GM18867 (cell line): ENCODE results near the gene IER2.

Source experiments
- ATAC-seq: cut with Tn5 transposase; IDR thresholded peaks from one replicate; pipeline ENCODE4 v1.9.1; 2021; ENCODE audit warnings: mild to moderate bottlenecking, moderate library complexity; ENCODE audit not compliant: unreplicated experiment

The IER2 gene, protein sequence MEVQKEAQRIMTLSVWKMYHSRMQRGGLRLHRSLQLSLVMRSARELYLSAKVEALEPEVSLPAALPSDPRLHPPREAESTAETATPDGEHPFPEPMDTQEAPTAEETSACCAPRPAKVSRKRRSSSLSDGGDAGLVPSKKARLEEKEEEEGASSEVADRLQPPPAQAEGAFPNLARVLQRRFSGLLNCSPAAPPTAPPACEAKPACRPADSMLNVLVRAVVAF

GRCh38 chr19:13150187-13150930, at the start of gene IER2, which contains the start of gene STX10:
IER2 (plus strand) TSS chr19:13150411; CDS start chr19:13153187, 2,776 bp downstream.
STX10 (minus strand) TSS chr19:13150375; CDS start chr19:13150173, 202 bp downstream.
- peak; percentile 49 for ATAC-seq

GRCh38 chr19:13100841-13101589, 49.2 kb upstream of the IER2 start:
- ATAC-seq, result no peak

DNA sequence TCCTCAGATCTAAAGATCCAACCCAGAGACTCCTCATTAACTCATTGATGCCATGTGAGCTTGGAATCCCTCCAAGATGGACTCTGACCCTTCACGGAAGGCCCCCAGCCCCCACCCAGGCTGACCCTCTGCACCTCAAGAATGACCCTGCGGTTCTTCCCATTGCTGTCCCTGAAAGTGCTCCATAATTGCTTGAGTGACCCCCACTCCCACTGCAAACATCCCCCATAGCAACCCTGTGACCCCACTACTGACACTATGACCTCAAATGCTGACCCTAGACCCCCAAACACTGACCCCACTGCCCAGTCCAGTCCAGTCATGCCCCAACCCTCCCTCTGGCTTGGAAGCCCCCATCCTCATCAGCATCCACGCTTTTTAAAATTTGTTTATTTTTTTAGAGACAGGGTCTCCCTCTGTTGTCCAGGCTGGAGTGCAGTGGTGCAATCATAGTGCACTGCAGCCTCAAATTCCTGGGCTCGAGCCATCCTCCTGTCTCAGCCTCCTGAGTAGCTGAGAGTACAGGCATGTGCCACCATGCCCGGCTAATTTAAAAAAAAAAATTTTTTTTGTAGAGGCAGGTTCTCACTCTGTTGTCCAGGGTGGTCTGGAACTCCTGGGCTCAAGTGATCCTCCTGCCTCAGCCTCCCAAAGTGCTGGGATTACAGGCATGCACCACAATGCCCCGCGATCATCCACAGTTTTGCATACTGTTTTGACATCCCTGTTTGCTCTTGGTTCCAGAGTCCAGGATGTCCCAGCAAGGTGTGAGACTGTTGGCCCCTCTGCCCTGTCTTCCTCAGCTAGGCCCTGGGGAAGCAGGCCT, 48.4 kb upstream of the IER2 start:
- no peak for ATAC-seq

- ATAC-seq, result no peak
These were observed 47.9 kb upstream of the IER2 start for GRCh38 chr19:13102416-13102665.

DNA sequence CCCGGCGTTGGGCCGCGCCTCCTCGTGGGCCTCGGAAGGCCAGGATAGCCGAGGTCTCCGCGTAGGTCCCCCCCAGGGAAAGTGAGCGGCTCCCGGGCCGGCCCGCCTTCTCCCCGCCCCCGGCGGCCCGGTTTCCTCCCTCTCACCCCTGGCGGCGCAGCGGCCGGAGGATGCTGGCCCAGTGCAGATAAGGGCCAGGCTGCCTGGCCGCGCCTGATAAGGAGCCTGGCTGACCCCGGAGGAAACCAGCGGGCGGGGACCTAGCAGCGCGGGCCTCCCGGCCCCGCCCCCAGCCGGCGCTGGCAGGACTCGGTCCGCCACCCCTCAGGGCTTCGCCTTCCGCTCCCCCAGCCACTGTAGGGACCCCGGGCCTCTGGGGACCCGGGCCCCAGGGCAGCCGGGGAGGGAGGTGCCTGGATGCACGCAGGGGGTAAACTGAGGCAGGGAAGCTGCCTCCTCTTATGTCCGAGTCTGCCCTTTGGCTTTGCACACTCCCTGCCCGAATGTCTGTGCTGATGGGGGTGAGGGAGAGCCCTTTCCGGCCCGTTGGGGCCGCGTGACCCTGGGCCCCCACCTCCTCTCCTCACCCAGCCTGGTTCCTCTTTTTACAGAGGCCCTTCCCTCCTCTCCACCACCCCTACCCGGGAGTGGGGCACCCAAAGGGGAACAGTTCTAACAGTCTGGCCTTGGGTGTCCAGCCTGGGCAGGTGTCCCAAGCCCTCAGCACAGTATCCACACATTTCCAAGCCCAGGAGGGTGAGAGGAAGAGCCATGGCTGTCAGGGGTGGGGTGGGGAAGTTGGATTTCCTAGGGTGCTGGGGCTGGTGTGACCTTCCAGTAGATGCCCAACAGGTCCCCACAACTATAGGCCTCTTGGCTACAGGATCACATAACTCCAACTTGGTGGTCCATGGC, 47.3 kb upstream of the IER2 start, which contains the start of gene LYL1:
Gene LYL1 (minus strand): TSS at position 193 of the 915 bp plus-strand sequence. CDS start 1,687 bp downstream, outside the sequence.
- peak; percentile 45 for ATAC-seq

DNA sequence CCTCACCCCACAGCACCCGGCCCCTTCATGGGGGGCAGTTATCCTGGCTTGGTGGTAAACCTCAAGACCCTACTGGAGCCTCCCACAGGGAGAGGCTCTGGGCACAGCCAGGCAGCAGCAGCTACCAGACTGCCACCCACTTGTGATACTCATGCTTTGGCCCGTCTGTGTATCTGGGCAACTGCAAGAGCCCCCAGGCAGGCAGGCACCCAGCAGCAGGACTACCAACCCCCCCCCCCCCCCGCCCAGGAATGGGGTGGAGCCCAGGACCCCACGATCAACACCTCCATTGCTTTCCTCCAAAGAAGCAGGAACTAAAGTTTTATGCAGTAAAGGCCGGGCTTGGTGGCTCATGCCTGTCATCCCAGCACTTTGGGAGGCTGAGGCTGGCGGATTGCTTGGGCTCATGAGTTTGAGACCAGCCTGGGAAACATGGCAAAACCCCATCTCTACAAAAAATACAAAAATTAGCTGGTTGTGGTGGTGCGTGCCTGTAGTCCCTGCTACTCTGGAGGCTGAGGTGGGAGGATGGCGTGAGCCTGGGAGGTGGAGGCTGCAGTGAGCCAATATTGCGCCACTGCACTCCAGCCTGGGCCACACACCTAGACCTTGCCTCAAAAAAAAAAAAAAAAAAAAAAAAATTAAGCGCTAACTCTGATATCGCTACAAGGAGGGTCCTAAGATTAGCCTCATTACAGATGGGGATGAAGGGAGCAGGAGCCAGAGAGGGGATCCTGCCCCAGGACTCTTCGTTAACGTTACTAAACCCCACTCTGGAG, 46.4 kb upstream of the IER2 start:
- ATAC-seq, result no peak

DNA sequence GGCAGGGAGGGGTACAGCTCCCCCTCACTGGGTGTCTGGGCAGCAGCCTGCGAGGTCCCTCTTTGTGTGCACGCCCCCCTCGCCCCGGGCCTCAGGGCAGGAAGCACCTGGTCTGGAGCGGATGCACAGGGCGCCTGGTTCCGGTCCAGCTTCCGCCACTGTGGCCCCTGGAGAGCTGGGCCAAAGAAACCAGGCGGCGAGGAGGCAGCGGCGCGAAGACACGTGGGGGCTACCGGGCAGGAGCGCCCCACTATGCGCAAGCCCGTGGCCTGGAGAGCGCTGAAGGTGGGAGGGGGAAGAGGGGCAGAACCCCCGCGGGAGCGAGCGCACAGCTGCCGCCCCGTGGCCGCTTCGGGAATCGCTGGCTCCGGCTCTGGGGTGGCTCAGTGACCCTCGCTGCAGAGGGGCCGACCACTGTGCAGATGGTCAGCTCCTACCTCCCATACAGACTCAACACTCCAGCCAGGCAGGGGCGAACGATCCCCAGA, 45.8 kb upstream of the IER2 start:
- ATAC-seq, result peak; percentile 28

DNA sequence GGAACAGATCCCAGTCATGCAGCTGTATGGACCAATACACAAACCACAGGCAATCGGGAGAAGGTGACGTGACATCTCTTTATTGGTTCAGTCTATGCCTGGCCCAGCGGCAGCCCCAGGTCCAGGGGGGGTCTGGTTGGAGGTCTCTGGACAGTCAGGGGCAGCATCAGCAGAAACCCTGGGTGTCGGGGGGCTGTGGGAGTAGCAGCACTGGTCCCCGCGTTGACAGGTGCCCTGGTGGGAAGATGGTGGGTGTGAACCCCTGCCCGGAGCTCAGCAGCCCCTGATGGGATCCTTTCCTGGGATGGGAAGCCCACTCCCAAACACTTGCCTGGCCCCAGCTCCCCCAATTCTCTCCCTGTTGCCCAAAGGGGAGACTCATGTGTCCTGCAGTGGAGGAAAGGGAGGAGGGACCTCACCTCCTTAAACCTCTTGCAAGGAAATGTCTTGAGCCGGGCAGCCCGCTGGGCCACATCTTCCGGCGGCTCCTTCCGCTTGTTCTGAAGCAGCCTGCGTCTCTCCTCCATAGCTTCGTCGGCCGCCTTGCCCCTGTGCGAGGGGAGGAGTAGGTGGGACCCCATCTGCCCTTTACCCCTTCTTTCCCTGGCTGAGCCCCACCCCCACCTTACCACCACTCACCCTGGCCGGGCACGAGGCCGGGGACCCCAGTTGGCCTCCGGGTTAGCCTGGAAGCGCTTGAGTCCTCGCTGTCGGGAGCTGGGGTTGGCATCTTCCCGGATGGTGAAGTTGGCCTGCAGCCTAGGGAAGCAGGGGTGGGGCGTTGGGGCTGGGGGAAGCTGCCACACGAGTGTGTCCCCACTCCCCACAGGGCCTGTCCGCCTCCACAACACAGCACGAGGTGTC, 45.1 kb upstream of the IER2 start:
- ATAC-seq, result no peak

- no peak for ATAC-seq
These were observed 40.7 kb upstream of the IER2 start for GRCh38 chr19:13109361-13110098.

- ATAC-seq, result no peak
These were observed 40.1 kb upstream of the IER2 start for GRCh38 chr19:13110099-13110610.

GRCh38 chr19:13112555-13112954, 37.7 kb upstream of the IER2 start:
- ATAC-seq, result no peak

- ATAC-seq, result no peak
These were observed 34.3 kb upstream of the IER2 start for GRCh38 chr19:13115936-13116281.

DNA sequence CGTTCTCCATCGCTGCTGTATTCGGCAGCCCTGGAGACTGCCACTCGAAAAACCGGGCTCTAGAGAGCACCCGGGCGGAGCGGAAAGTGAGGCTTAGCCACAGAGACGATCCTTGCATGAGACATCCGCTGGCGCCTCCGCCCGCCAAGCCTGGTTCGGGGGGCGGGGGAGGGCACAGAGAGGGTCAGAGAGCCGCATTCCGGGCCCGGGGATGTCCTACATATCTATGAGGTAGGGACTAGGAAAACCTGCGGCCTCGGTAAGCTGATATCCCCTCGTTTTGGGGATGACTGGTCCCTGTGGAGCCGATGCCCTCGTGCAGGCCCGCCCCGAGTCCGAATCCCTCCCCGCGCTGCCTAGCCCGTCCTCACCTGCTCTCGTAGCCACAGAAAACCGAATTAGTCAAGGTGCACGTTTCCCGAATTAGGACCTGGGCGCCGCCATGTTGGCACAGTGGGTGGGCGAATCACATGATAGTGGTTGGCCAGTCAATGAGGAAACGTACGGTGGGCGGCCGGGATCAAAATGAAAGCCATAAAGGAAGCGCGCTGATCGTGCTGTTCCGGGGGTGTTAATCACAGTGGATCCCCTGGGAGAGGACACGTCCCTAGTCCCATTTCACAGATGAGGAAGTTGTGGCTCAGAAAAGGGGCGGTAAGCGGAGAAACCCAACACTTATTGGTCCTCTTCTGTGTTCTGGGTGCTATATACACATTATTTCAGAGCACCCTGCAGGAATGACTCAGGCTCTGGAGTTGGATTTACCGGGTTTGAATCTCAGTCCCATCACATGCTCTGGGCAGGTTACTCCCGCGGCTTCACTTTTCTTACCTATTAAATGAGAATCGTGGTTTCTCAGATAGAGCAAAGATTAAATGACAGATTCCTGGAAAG, 33.7 kb upstream of the IER2 start, which contains the start of gene TRMT1:
Gene TRMT1 (minus strand): TSS at position 459 of the 894 bp plus-strand sequence. CDS start 341 bp downstream, at position 118.
- ATAC-seq, result peak; percentile 44

GRCh38 chr19:13117176-13117771, 32.9 kb upstream of the IER2 start:
- ATAC-seq, result no peak

DNA sequence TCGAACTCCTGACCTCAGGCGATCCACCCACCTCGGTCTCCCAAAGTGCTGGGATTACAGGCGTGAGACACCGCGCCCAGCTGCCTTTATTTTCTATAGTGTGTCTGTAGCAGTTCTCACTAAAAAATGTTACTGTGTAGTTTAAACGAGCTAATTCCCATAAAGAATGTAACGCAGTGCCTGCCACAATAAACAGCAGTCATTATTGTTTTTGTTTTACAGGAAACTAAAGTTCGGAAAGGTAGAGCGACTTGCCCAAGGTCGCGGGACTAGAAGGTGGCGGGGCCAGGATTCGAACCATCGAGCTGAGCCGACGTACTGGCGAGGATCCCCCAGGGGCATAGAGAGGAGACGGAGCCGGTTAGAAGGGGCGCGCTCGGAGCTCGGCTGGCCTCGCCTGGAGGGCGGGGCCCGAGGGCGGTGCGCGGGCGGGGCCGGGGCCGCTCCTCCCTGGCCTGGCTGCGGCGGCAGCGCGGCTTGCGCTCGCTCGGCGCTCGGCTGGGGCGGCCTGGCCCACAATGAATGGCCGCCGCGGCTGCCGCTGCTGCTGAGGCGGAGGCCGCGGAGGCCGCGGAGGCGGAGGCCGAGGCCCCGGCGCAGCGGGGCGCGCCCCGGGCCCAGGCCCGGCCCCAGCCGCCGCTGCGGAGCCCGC, 32.3 kb upstream of the IER2 start, which contains the start of gene NACC1:
Gene NACC1 (plus strand): TSS at position 493 of the 652 bp plus-strand sequence. CDS start 16,944 bp downstream, outside the sequence.
- peak; percentile 64 for ATAC-seq
